Measurements from ENCODE around the gene PKDCC. TPM values are rescaled to one million over a fixed set of nuclear protein-coding genes. Genes with fewer than 3 reads are reported as not detected.

The PKDCC gene
- total RNA-seq, 2 donors from 2014 or later: 85.3 to 105 TPM

DNA sequence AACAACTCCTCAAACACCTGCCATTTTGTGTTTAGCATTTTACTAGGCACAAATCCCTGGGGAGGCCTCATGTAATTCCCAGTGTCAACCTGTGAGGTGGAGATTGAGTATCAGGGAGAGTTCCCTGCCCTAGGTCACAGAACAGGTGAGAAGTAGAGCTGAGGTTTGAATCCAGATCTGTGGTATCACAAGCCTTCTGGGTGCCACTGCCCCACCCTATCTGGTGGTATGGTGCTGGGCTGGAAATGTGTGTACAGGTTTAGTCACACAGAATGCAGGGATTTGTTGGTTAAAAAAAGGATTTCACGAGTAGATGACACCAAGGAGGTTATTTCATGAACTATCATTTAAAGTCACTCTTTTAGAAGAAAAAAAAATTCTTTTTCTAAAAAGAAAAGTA is 35.7 kb upstream of the PKDCC start:
- no peak overlapping the region for H3K27ac ChIP-seq (ENCODE audit: low read depth, low read length)
- no peaks in the 10 kb centered on the region for H3K27me3 ChIP-seq (ENCODE audit: control insufficient read depth, insufficient read depth, low read length, poor library complexity, severe bottlenecking)
- H3K4me3 Mint-ChIP-seq: no peak overlapping the region
- H3K9ac ChIP-seq (ENCODE audit: extremely low read depth, low read length, poor library complexity, severe bottlenecking): no peak overlapping the region
- no peaks in the 10 kb centered on the region for H3K36me3 Mint-ChIP-seq (ENCODE audit: low read depth)
- H3K27ac Mint-ChIP-seq: no peak overlapping the region
- no peak overlapping the region for H3K4me3 ChIP-seq (ENCODE audit: low read length)
- H3K4me1 Mint-ChIP-seq: peaks cover 12% of the 10 kb centered on the region
- no peaks in the 10 kb centered on the region for H3K4me1 ChIP-seq (ENCODE audit: control insufficient read depth, insufficient read depth, low read length)
- peaks cover 26% of the 10 kb centered on the region for H3K9me3 Mint-ChIP-seq
- no peak for TF ChIP-seq CTCF (conservative IDR thresholded peaks at IDR 0.05)
- 100% methylated on average over 1 of the region's 1 CpG; no CpG with 5 or more reads in 1 of the 2 experiments for WGBS, 2 experiments (ENCODE audit: insufficient coverage in 1 of 2, insufficient read length in 1 of 2)
- H3K9me3 ChIP-seq (ENCODE audit: control insufficient read depth, low read length): peaks cover 6% of the 10 kb centered on the region
- peaks cover 1% of the 10 kb centered on the region for H3K27me3 Mint-ChIP-seq (ENCODE audit: insufficient read depth)
- DNase-seq: no peak
- H3K36me3 ChIP-seq (ENCODE audit: control insufficient read depth, insufficient read depth, low read length): no peaks in the 10 kb centered on the region

DNA sequence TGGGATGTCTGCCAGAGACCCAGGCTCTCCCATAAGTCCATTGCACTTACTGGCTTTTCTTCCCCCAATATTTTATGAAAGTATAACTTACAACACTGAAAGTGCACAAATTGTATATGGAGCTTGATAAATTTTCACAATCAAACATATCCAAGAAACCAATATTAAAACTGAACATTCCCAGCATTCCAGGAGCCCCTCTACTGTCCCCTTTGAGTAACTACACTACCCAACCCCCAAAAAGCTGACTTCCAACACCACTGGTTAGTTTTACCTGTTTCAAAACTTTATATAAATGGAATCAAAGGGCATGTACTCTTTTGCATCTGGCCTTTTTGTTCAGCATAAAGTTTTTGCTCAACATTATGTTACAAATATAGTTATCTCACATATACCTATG is 35.2 kb upstream of the PKDCC start:
- no peak overlapping the region for H3K27ac Mint-ChIP-seq
- Histone ChIP-seq H3K4me3 (ENCODE audit: low read length) (no peak overlapping the region), H3K27me3 (ENCODE audit: control insufficient read depth, insufficient read depth, low read length, poor library complexity, severe bottlenecking) (no peaks in the 10 kb centered on the region), H3K36me3 (ENCODE audit: control insufficient read depth, insufficient read depth, low read length) (no peaks in the 10 kb centered on the region), H3K27ac (ENCODE audit: low read depth, low read length) (no peak overlapping the region), H3K9ac (ENCODE audit: extremely low read depth, low read length, poor library complexity, severe bottlenecking) (no peak overlapping the region), H3K4me1 (ENCODE audit: control insufficient read depth, insufficient read depth, low read length) (no peaks in the 10 kb centered on the region), H3K9me3 (ENCODE audit: control insufficient read depth, low read length) (peaks cover 6% of the 10 kb centered on the region)
- peaks cover 29% of the 10 kb centered on the region for H3K9me3 Mint-ChIP-seq
- H3K36me3 Mint-ChIP-seq (ENCODE audit: low read depth): no peaks in the 10 kb centered on the region
- peak; percentile 65 for TF ChIP-seq CTCF (conservative IDR thresholded peaks at IDR 0.05)
- no peak for DNase-seq
- H3K4me3 Mint-ChIP-seq: no peak overlapping the region
- peaks cover 1% of the 10 kb centered on the region for H3K27me3 Mint-ChIP-seq (ENCODE audit: insufficient read depth)
- H3K4me1 Mint-ChIP-seq: peaks cover 12% of the 10 kb centered on the region

DNA sequence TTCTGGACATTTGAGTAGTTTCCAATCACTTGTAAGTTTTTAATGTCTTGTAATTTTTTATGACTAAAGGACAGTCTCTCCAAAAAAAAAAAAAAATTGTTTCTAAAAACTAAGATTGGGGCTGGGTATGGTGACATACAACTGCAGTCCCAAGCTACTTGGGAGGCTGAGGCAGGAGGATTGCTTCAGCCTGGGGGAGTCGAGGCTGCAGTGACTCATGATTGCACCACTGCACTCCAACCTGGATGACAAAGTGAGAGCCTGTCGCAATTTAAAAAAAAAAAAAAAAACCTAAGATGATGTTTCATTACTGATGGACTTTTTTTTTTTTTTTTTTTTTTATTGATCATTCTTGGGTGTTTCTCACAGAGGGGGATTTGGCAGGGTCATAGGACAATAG is 34.4 kb upstream of the PKDCC start:
- H3K4me3 Mint-ChIP-seq: no peak overlapping the region

More for the DNA sequence above, 34.4 kb upstream of the PKDCC start:
- Histone ChIP-seq H3K9ac (ENCODE audit: extremely low read depth, low read length, poor library complexity, severe bottlenecking) (no peak overlapping the region), H3K36me3 (ENCODE audit: control insufficient read depth, insufficient read depth, low read length) (no peaks in the 10 kb centered on the region), H3K4me1 (ENCODE audit: control insufficient read depth, insufficient read depth, low read length) (no peaks in the 10 kb centered on the region), H3K9me3 (ENCODE audit: control insufficient read depth, low read length) (peaks cover 6% of the 10 kb centered on the region), H3K27ac (ENCODE audit: low read depth, low read length) (no peak overlapping the region), H3K4me3 (ENCODE audit: low read length) (no peak overlapping the region), H3K27me3 (ENCODE audit: control insufficient read depth, insufficient read depth, low read length, poor library complexity, severe bottlenecking) (no peaks in the 10 kb centered on the region)
- Mint-ChIP-seq H3K9me3 (peaks cover 29% of the 10 kb centered on the region), H3K27ac (no peak overlapping the region), H3K36me3 (ENCODE audit: low read depth) (no peaks in the 10 kb centered on the region), H3K27me3 (ENCODE audit: insufficient read depth) (peaks cover 1% of the 10 kb centered on the region), H3K4me1 (peaks cover 9% of the 10 kb centered on the region)
- TF ChIP-seq CTCF (conservative IDR thresholded peaks at IDR 0.05): no peak
- no peak for DNase-seq
- WGBS, 2 experiments (ENCODE audit: insufficient coverage in 1 of 2, insufficient read length in 1 of 2): 83 to 88% methylated on average over 1 to 2 of the region's 2 CpGs

All from endodermal cell (in vitro differentiated cells).